NCI-H187 (cell line): ENCODE data around the gene P3H3.

Experiments used
- DNase-seq, 2 experiments: peaks; one replicate each; lab custom pipeline; 2025; lab: John Stamatoyannopoulos, UW

P3H3 gene, protein sequence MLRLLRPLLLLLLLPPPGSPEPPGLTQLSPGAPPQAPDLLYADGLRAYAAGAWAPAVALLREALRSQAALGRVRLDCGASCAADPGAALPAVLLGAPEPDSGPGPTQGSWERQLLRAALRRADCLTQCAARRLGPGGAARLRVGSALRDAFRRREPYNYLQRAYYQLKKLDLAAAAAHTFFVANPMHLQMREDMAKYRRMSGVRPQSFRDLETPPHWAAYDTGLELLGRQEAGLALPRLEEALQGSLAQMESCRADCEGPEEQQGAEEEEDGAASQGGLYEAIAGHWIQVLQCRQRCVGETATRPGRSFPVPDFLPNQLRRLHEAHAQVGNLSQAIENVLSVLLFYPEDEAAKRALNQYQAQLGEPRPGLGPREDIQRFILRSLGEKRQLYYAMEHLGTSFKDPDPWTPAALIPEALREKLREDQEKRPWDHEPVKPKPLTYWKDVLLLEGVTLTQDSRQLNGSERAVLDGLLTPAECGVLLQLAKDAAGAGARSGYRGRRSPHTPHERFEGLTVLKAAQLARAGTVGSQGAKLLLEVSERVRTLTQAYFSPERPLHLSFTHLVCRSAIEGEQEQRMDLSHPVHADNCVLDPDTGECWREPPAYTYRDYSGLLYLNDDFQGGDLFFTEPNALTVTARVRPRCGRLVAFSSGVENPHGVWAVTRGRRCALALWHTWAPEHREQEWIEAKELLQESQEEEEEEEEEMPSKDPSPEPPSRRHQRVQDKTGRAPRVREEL

DNA sequence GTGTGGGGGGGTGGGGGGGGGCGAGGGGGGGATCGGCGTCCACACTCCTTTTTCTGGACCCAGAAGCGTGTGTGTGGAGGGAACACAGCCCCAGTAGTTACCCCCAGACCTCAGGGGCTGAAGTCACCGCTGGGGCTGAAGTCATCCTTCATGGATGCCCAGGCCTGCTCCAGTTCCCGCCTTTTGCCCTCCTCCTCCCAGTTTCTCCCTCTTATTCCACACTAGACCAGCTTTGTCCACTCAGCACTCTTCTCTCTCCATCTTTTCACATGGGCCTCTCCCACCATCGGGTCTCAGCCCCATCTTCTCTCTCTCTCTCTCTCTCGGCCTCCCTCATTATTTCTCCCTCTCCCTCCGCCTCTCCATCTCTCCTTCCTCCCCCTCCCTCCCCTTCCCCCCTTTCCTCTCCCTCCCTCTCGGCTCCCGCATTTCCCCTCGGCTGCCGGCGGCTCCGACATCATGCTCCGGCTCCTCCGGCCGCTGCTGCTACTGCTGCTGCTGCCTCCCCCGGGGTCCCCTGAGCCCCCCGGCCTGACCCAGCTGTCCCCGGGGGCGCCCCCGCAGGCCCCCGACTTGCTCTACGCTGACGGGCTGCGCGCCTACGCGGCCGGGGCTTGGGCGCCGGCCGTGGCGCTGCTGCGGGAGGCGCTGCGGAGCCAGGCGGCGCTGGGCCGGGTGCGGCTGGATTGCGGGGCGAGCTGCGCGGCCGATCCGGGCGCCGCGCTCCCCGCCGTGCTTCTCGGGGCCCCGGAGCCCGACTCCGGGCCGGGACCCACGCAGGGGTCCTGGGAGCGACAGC, at the start of gene P3H3:
TSS of gene P3H3 (plus strand) at position 426 of the 799 bp plus-strand sequence. CDS start at position 460, 34 bp downstream.
- DNase-seq = peak in 1 of 2 experiments; percentile 29

DNA sequence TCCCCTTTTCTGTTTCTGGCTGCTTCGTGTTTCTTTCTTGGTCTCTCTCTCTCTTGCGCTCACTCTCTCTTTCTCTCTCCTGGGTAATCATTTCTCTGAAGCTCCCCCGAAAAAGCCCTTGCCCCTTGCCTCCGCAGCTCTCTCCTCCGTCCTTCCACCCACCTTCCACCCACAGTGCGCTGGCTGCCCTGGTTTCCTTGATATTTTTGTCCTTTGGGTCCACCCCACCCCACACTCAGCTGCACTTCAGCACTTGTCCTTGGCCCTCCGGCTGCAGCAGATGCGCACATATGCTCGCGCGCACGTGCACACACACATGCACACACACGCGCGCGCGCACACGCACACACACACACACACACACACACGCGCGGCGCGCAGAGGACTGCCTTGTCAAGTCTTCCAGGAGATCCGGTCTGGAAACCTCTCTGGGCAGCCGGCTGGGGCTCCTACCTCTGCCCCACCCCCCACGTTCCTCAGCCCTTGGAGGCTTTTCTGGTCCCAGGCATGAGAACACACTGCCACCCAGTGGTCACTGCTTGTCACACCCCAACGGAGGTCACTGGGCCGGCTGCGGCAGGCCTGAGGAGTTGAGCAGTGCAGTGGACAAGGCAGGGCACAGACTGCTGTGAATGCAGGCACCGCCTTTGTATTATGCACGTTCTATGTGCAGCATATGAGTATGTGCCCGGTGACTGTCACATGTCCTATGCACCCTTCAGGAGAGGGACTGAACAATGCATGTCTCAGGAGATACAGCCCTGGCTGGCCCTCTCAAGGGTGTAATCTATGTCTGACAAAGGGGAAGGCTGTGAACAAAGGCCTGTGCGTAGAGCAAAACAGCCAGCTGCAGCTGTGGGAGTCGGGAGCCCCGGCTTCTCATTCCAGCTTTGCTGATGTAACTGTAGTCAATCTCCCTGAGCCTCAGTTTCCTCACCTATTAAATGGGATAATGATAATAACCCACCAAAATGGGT, 49.3 kb upstream of the P3H3 start:
- peak; percentile 91 to 93 for DNase-seq

DNA sequence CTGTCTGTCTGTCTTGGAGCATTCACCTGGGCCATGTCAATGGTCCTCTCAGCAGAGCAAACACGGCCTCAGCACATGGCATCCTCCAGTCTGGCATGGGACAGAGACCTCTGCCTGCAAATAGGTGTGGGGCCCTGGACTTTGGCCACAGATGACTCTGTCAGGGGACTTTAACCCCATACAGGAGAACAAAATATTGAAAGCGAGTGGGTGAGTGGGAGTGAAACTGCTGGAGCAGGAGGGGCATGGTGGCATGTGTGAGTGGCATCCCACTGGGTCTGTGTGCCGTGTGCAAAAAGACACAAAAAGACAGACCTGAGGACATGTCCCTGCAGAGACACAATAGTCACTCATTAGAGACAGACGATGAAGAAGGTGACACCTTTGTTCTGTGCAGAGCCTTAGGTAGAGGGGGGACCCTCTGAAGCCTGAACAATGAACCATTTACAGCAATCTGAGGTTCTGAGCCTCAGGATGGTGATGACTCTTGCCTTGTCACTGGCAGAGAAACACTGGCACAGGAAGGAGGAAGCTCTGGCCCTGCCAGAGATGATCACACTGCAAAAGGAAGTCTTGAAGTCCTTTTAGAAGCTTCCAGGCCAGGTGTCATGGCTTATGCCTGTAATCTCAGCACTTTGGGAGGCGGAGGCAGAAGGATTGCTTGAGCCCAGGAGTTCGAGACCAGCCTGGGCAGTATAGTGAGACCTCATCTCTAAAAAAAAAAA, 48.3 kb upstream of the P3H3 start:
- DNase-seq = no peak

DNA sequence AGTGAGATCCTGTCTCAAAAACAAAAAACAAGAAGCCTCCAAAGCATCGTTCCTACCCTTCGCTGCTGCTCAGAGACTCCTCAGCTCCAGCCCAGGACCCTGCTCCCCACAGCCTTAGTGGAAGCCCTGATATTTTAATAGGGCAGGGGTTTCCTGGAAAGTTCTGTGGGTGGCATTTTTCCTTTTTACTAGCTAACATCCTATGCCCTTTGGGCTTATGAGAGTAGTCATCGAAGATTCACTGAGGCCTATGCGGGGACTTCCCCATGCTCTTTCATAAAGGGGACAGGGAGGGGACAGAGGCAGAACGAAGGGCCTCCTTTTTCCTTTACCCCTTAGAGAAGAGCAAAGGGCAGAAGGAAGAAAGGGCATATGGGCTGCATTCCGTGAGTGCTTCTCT, 47.6 kb upstream of the P3H3 start:
- no peak for DNase-seq

DNA sequence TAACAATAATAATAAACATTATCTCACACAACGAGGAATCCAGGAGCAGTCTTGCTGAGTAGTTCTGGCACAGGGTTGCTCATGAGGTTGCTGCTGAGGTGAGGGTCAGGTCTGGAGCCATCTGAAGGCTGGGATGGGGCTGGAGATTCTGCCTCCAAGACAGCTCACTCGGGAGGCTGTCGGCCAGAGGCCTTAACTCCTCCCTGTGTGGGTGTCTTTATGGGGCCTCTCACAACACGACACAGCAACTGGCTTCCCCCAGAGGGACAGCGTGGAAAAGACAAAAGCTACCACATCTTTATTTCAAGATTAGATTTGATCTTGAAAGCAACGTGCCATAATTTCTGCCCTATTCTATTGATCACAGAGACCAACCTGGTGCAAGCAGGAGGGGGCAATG, 46.1 kb upstream of the P3H3 start:
- no peak for DNase-seq

DNA sequence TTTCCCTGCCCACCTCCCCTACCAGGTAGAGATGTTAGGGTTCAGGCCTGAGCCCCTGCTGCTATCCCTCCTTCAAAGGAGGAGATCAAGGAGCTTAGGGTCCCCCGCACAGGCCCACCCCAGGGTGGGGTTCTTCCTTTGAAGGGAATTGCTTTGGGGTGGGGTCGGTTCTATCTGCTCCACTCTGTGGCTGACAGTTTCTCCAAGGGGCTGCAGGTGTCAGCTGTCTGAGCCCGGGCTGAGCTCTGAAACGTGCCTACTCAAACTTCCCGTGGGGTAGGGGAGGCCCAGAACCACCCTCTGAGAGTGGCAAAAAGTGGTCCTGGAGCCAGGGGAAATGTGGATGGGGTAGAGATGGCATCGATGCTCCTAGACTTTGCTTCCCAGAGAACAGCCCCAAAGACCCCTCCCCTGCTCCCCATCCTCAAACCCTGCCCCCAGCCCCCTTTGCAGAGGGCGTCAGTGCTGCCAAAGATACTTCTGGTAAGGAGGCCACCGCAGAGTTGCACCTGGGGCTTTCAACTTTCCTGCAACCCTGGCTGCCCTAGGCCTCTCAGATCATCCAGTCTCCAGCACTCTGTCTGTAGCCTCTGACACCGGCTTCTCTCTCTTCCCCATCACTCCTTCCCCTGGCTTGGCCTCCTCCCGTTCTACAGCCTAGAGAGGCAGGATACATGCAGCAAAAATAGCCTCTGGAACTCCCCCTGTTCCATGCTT, 45.2 kb upstream of the P3H3 start:
- DNase-seq = no peak

DNA sequence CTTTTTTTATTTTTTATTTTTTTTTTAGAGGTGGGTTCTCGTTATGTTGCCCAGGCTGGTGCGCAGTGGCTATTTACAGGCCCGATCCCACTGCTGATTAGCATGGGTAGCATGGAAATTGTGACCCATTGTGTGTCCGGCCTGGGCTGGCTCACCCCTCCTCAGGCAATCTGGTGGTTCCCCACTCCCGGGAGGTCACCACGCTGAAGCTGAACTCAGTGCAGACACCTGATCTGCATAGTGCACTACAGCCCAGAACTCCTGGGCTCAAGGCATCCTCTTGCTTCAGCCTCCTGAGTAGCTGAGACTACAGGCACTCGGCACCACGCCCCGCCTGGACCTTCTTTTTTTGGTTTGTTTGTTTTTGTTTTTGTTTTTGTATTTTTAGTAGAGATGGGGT, 44.4 kb upstream of the P3H3 start:
- DNase-seq = no peak

DNA sequence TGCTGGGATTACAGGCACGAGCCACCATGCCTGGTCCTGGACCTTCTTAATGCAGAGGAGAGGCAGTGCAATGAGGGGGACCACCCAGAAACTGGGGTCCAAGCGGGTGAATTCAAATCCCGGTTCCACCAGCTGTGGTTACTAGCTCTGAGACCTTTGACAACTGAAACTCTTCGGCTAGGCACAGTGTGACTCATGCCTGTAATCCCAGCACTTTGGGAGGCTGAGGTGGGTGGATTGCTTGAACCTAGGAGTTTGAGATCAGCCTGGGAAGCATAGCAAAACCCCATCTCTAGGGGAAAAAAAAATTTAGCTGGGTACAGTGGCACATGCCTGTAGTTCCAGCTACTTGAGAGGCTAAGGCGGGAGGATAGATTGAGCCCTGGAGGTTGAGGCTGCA, 43.9 kb upstream of the P3H3 start:
- DNase-seq = no peak

DNA sequence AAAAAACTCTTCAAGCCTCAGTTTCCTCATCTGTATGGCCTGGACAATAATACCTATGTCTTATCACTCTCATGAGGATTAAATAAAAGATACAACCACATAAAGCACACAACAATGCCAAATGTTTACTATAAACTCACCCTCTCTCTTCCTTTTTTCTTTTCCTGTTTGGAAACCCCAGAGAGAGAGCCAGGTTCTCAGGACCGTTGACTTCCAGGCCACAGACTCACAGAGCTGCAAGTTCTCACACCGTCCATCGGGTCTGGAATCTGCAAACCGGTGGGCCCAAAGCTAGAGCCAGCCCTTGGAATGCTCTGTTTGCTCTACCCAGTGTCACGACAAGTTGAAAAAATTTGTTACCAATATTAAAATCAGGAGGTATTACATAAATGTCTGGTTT, 43.4 kb upstream of the P3H3 start:
- no peak for DNase-seq

DNA sequence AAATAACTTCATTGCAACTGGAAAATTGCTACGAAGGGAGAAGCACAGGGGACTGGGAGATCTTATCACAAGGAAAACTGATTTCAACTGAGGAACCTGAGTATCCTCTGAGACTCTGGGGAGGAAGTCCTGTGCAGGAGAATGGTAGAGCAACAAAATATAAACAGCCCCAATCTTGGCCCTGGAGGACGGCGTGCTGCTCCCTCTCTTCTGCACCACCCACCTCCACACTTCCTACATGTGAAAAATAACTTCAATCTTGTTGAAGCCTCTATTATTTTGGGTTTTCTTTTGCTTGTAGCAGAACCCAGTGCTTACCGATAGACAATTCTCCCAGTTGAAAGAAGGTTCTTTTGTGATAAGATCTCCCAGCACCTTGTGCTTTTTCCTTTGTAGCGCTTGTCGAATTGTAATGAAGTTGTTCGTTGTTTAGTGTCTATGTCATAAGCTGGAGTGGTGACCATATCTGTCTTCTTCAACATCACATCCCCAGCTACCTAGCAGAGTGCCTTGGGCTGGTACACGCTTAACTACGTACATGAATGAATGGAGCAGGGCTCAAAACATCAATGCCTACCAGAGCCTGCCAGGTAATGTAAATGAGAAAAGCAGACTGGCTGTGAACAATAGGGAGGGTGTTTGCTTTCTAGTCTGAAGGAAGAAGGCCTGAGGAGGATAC, 41.7 kb upstream of the P3H3 start:
- no peak for DNase-seq

DNA sequence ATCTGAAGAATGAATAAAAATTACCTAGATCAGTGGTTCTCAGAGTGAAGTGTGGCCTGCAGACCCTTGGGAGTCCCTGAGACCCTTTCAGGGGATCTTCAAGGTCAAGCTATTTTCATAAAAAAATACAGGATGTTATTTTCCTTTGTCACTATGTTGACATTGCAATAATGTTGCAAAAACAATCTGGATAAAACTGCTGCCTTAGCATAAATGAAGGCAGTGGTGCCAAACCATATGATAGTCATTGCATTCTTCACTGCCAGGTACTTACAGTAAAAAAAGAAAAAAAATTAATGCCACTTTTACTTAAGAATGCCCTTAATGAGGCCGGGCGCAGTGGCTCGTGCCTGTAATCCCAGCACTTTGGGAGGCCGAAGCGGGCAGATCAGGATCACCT, 40.9 kb upstream of the P3H3 start:
- DNase-seq = no peak

DNA sequence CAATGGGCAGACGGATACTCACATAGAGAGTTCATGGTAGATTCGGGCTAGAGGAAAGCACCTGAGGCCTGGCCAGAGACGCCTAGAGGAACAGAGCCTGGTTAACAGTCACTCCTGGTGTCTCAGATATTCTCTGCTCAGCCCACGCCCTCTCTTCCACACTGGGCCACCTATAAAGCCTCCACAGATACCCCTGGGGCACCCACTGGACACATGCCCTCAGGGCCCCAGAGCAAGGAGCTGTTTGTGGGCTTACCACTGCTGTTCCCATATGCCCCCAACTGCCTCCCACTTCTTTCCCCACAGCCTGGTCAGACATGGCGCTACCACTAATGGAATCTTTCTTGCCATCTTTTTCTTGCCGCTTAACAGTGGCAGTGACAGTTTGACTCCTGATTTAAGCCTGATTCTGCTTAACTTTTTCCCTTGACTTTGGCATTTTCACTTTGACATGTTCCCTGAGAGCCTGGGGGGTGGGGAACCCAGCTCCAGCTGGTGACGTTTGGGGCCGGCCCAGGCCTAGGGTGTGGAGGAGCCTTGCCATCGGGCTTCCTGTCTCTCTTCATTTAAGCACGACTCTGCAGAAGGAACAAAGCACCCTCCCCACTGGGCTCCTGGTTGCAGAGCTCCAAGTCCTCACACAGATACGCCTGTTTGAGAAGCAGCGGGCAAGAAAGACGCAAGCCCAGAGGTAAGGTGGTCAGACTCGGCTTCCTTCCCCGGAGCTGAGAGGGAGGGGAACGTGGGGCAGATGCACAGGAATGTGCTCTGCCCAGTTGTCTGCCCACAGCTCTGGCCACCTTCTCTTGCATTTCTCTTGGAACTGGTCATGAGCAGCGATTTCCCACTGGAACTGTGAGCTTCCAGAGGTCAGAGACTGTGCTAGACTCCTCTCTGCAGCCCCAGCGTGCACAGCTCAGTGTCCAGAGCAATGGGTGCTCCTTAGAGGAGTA, 39.0 kb upstream of the P3H3 start, which contains the start of gene CD4:
TSS of gene CD4 (plus strand) at position 557 of the 953 bp plus-strand sequence. CDS start 10,611 bp downstream, outside the sequence.
- no peak for DNase-seq

DNA sequence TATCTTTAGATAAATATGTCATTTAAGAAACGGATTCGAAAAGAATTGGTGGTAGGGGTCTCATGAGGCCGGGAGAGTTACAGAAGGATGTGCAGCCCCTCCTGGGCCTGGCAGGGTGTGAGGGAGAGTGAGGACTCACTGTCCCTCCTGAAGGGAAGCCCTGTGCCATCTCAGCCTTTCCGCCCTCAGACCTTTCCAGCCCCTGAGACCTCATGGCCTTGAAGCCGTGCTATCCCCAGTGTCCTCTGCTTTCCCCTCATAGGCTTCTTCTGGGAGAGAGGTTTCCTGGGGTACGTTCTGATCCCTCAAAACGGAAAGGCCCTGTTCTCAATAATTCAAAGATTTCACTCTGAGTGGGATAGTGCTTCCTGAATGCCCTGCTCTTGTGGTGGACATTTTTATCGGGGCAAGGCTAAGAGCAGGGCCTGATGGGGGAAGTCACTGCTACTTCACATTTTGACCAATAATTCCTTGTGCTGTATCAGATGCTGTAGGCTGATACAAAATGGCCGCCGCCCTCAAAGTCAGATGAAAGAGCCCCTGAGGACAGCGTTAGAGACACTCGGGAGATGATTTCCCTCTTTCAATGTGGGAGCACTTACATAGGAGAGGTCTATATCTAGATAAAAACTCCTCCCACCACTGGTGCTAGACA, 37.6 kb upstream of the P3H3 start:
- no peak for DNase-seq

DNA sequence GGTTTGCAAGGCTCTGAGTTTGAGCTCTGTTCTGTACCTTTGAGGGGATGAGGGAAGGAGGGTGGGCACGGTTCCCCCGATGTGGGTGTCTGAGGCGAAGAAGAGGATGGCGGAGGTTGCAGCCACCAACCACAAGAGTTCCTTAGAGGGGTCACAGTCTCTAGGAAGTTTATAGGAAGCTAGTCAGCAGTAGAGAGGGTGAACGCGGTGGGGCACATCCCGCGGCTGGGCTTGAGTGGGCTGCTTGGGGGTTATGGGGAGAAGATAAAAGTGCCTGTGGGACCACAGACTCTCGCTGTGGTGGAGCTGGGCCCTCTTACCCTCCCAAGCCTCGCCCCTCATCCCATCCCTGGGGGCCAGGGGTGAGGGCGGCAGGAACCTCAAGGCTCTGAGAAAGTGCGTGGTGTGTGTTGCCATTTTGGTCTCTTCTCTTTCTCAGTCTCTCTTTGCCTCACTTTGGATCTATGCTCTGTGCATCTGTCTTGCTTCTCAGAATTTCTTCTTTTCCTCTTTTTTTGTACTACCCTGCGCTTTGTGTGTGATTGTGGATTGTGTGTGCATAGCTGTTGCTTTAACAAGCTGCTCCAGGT, 36.2 kb upstream of the P3H3 start:
- DNase-seq = no peak

DNA sequence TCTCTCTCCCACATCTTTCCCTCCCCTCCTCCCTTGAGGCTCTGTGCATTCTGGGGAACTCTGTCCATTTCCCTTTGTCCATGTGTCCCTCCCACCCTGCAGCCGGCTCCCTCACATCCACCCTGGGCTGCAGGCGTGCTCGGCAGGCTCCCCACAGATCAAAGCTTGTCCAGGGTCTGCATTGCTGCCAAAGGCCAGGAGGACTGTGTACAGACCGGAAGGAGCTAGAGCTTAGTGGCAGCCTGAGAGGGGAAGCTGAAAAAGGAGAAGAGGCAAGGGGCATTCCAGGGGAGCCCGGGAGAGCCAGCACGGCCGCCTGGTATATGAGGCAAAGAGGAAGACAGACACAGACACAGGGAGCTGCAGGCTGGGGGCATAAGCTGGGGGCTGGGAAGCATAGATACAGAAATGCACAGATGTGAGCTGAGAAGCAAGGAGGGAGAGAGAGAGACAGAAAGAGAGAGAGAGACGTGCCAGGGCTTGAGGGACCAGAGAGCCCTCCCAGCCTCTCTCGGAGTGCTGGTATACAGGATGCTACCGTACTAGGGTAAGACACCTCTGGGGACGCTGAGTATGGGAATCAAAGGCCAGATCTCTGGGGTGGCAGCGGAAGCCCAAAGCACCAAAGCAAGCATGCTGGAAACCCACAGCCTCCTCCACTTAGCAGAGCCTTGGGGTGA, 35.5 kb upstream of the P3H3 start:
- no peak for DNase-seq

DNA sequence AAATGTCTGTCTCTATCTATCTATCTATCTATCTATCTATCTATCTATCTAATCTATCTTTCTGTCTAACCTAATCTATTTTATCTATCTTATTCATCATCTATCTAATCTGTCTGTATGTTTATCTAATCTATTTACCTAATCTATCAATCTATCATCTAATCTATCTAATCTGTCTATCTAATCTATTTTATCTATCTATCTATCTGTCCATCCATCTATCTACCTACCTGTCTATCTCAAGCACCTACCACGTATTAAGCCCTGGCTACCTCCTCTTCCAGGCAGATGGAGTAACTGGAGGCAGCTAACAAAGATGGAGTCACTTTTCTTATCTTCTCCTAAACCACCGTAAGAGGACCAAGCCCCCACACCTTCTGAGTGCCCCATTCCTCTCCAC, 33.1 kb upstream of the P3H3 start:
- no peak for DNase-seq

DNA sequence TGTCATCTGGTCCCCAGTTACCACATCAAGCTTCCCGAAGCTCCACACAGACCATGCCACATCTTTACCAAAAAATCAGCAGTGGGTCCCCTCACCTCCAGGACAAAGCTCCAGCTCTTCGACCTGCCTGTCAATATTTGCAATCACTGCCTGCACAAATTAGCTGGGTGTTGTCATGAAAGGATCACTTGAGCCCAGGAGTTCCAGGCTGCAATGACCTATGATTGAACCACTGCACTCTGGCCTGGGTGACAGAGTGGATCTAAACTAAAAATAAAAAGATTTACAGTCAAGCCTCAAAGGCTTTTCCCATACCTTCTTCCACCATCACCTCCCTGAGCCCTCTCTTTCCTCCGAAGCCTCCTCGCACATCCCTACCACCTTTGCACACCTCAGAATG, 31.6 kb upstream of the P3H3 start:
- DNase-seq = no peak
